ENCODE results near the gene TMC4. TPM values are rescaled to one million over a fixed set of nuclear protein-coding genes. Genes with fewer than 3 reads are reported as not detected.

Gene TMC4
- total RNA-seq, 1 experiment from 2014 or later: 13.4 TPM

DNA sequence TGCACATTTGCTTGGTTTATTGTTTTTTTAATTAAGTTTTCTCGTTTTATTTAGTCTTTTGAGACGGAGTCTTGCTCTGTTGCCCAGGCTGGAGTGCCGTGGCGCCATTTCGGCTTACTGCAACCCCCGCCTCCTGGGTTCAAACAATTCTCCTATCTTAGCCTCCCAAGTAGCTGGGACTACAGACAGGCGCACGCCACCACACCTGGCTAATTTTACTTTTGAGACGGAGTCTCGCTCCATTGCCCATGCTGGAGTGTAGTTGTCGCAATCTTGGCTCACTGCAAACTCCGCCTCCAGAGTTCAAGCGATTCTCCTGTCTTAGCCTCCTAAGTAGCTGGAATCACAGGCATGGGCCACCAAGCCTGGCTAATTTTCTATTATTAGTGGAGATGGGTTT lies 29.0 kb upstream of the TMC4 start:
- Histone ChIP-seq H3K27me3 (ENCODE audit: low read length) (no peaks in the 10 kb centered on the region), H2AFZ (ENCODE audit: low read length) (no peak overlapping the region), H4K20me1 (ENCODE audit: low read length) (peaks cover 61% of the 10 kb centered on the region), H3K79me2 (ENCODE audit: low read length) (peaks cover 72% of the 10 kb centered on the region), H3K4me2 (ENCODE audit: low read length) (peak overlapping the region; percentile 93), H3F3A (ENCODE audit: low read length, unreplicated experiment) (peaks cover 32% of the 10 kb centered on the region), H3K9me3 (ENCODE audit: low read length) (no peaks in the 10 kb centered on the region), H3K36me3 (ENCODE audit: low read depth, low read length) (peaks cover 60% of the 10 kb centered on the region), H3K27ac (ENCODE audit: low read length) (no peak overlapping the region), H3K9me2 (replicated peaks; ENCODE audit: low read length) (no peaks in the 10 kb centered on the region), H3K4me3 (ENCODE audit: low read length) (peak overlapping the region; percentile 96), H3K4me1 (ENCODE audit: insufficient read depth, low read length) (peaks cover 40% of the 10 kb centered on the region), H3K9ac (ENCODE audit: low read length) (peak overlapping the region; percentile 98)
- DNase-seq: no peak
- intact Hi-C loops (cut with micrococcal nuclease): loop anchor here (5.0 kb wide), 1 partner anchor 40 kb away; no protein-coding TSS in a partner anchor
- TF ChIP-seq, protein P1, sequence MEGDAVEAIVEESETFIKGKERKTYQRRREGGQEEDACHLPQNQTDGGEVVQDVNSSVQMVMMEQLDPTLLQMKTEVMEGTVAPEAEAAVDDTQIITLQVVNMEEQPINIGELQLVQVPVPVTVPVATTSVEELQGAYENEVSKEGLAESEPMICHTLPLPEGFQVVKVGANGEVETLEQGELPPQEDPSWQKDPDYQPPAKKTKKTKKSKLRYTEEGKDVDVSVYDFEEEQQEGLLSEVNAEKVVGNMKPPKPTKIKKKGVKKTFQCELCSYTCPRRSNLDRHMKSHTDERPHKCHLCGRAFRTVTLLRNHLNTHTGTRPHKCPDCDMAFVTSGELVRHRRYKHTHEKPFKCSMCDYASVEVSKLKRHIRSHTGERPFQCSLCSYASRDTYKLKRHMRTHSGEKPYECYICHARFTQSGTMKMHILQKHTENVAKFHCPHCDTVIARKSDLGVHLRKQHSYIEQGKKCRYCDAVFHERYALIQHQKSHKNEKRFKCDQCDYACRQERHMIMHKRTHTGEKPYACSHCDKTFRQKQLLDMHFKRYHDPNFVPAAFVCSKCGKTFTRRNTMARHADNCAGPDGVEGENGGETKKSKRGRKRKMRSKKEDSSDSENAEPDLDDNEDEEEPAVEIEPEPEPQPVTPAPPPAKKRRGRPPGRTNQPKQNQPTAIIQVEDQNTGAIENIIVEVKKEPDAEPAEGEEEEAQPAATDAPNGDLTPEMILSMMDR (conservative IDR thresholded peaks at IDR 0.05; ENCODE audit: low read depth, low read length): no peak
- TF ChIP-seq EZH2 (IDR thresholded peaks at IDR 0.05; ENCODE audit: low read length, unreplicated experiment): no peak
- TF ChIP-seq EZH2phosphoT487 (IDR thresholded peaks at IDR 0.05; ENCODE audit: borderline replicate concordance, low read length): no peak
- no peak for ATAC-seq
- CTCF ChIA-PET: no interaction called here
- POLR2A ChIA-PET (ENCODE audit: unreplicated experiment): interaction anchor here (0.7 kb wide), 1 partner anchor 8 kb away, joined by 3 read pairs; no protein-coding TSS in a partner anchor
- no TSS peak for BruUV-seq (replicated peaks)

DNA sequence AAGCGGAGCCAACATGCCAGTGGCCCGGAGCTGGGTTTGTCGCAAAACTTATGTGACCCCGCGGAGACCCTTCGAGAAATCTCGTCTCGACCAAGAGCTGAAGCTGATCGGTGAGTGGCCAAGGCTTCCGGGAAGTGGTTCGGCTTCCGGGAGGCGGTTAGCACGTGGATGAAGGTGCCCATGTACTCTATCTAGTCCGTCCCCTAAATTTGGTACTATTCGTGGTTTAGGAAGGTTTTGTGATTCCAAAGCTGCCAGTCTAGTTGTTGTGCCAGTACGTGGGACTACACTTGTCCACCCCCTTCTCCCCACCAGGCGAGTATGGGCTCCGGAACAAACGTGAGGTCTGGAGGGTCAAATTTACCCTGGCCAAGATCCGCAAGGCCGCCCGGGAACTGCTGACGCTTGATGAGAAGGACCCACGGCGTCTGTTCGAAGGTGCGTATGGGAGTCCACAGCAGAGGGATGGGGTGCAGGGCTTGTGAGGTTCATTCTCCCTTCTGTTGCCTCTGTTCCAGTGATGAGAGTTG lies 28.3 kb upstream of the TMC4 start:
- no peak for ATAC-seq
- TSS peak; percentile 68 for BruUV-seq (replicated peaks)
- TF ChIP-seq EZH2phosphoT487 (IDR thresholded peaks at IDR 0.05; ENCODE audit: borderline replicate concordance, low read length) (no peak), EZH2 (IDR thresholded peaks at IDR 0.05; ENCODE audit: low read length, unreplicated experiment) (no peak)
- TF ChIP-seq, protein P1 (conservative IDR thresholded peaks at IDR 0.05; ENCODE audit: low read depth, low read length): no peak
- Histone ChIP-seq H3K4me3 (ENCODE audit: low read length) (peak overlapping the region; percentile 96), H3K9me2 (replicated peaks; ENCODE audit: low read length) (no peaks in the 10 kb centered on the region), H3K9me3 (ENCODE audit: low read length) (no peaks in the 10 kb centered on the region), H3K79me2 (ENCODE audit: low read length) (peaks cover 64% of the 10 kb centered on the region), H3K27me3 (ENCODE audit: low read length) (no peaks in the 10 kb centered on the region), H3K9ac (ENCODE audit: low read length) (peak overlapping the region; percentile 98), H4K20me1 (ENCODE audit: low read length) (peaks cover 54% of the 10 kb centered on the region), H3K27ac (ENCODE audit: low read length) (peak overlapping the region; percentile 86), H2AFZ (ENCODE audit: low read length) (no peak overlapping the region), H3K4me2 (ENCODE audit: low read length) (peak overlapping the region; percentile 93), H3K36me3 (ENCODE audit: low read depth, low read length) (peaks cover 53% of the 10 kb centered on the region), H3F3A (ENCODE audit: low read length, unreplicated experiment) (peaks cover 32% of the 10 kb centered on the region), H3K4me1 (ENCODE audit: insufficient read depth, low read length) (peaks cover 35% of the 10 kb centered on the region)
- POLR2A ChIA-PET (ENCODE audit: unreplicated experiment): interaction anchor here (0.6 to 0.9 kb wide), 5 partner anchors 9 to 532 kb away, joined by 3 to 22 read pairs (median 4); partner anchors contain the start of genes CNOT3, MBOAT7 and TSEN34
- intact Hi-C loops (cut with micrococcal nuclease): loop anchor here (5.0 kb wide), 1 partner anchor 39 kb away; no protein-coding TSS in a partner anchor
- DNase-seq: peak; percentile 2
- CTCF ChIA-PET: interaction anchor here (0.6 kb wide), 1 partner anchor 155 kb away, joined by 4 read pairs; no protein-coding TSS in a partner anchor

DNA sequence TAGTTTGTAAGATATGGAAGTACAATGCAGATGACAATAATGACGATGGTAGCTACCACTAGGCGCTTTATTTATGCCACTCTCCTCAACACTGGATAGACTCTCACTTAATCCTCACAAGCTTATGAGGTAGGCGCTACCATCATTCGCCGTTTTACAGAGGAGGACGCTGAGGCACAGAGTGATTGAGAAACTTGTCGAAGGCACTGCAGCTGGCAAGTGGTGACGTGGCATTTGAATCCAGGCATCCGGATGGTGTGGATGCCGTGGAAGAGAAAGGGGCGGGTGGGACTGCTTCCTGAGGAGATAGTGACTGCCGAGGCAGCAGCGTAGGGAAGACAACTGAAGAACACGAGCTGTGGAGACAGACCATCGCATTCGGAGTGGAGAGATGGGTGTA lies 26.4 kb upstream of the TMC4 start:
- Histone ChIP-seq H3K27me3 (ENCODE audit: low read length) (no peaks in the 10 kb centered on the region), H4K20me1 (ENCODE audit: low read length) (peaks cover 35% of the 10 kb centered on the region), H2AFZ (ENCODE audit: low read length) (no peak overlapping the region), H3K36me3 (ENCODE audit: low read depth, low read length) (peaks cover 37% of the 10 kb centered on the region), H3K9me2 (replicated peaks; ENCODE audit: low read length) (no peaks in the 10 kb centered on the region), H3K79me2 (ENCODE audit: low read length) (peaks cover 46% of the 10 kb centered on the region), H3K4me3 (ENCODE audit: low read length) (no peak overlapping the region), H3K9me3 (ENCODE audit: low read length) (no peaks in the 10 kb centered on the region), H3K9ac (ENCODE audit: low read length) (no peak overlapping the region), H3F3A (ENCODE audit: low read length, unreplicated experiment) (peaks cover 22% of the 10 kb centered on the region), H3K4me1 (ENCODE audit: insufficient read depth, low read length) (peaks cover 28% of the 10 kb centered on the region), H3K4me2 (ENCODE audit: low read length) (no peak overlapping the region), H3K27ac (ENCODE audit: low read length) (no peak overlapping the region)
- intact Hi-C loops (cut with micrococcal nuclease): no loop called here
- DNase-seq: no peak
- BruUV-seq (replicated peaks): no TSS peak
- ChIA-PET POLR2A (ENCODE audit: unreplicated experiment) (interaction anchor here (0.6 to 1.2 kb wide), 4 partner anchors 8 to 26 kb away, joined by 3 to 19 read pairs (median 4); partner anchors contain the start of genes TMC4 and TSEN34), CTCF (no interaction called here)
- TF ChIP-seq, protein P1 (conservative IDR thresholded peaks at IDR 0.05; ENCODE audit: low read depth, low read length): no peak
- no peak for TF ChIP-seq EZH2 (IDR thresholded peaks at IDR 0.05; ENCODE audit: low read length, unreplicated experiment)
- TF ChIP-seq EZH2phosphoT487 (IDR thresholded peaks at IDR 0.05; ENCODE audit: borderline replicate concordance, low read length): no peak
- ATAC-seq: no peak

Data from PC-3 (cell line).